ENCODE data around the gene MSL2.
A peak's percentile ranks its signal among the peaks of the same experiment; 100 is the strongest.
"Not testable (repeated sequence)": the region's sequence is repeated elsewhere in the genome, so short reads cannot be mapped to it uniquely, and the experiment has no call there.

Gene MSL2, protein sequence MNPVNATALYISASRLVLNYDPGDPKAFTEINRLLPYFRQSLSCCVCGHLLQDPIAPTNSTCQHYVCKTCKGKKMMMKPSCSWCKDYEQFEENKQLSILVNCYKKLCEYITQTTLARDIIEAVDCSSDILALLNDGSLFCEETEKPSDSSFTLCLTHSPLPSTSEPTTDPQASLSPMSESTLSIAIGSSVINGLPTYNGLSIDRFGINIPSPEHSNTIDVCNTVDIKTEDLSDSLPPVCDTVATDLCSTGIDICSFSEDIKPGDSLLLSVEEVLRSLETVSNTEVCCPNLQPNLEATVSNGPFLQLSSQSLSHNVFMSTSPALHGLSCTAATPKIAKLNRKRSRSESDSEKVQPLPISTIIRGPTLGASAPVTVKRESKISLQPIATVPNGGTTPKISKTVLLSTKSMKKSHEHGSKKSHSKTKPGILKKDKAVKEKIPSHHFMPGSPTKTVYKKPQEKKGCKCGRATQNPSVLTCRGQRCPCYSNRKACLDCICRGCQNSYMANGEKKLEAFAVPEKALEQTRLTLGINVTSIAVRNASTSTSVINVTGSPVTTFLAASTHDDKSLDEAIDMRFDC

DNA sequence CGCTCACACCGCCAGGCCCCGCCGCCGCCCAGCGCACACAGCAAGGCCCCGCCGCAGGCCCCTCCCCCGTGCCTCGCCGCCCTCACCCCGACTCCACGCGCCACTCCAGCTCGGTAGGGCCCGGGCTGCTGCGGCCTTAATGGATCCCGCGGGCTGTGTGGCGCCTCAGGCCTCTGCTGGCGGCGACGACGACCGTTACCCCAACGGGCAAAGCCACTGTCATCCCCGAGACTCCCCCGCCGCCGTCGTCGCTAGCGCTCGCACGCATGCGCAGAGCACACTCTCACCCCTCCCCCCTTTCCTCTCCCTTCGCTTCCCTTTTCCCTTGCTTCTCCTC is at the start of gene MSL2:
Gene MSL2, minus strand, starts transcription at position 272 of the 337 bp plus-strand sequence. CDS start 1,222 bp downstream, outside the sequence.
- FAIRE-seq (no peak), DNase-seq (ENCODE audit: insufficient read length, low spot score) (no peak)
- peak; percentile 75 for TF ChIP-seq POLR2A (IDR thresholded peaks at IDR 0.05; ENCODE audit: low read depth, low read length)

GRCh38 chr3:136245691-136246090 is 49.6 kb upstream of the MSL2 start:
- no peak for TF ChIP-seq POLR2A (IDR thresholded peaks at IDR 0.05; ENCODE audit: low read depth, low read length)
- no peak for DNase-seq (ENCODE audit: insufficient read length, low spot score)
- FAIRE-seq, result no peak

GRCh38 chr3:136239094-136239493 is 43.0 kb upstream of the MSL2 start:
- DNase-seq (ENCODE audit: insufficient read length, low spot score) (no peak), FAIRE-seq (no peak)
- TF ChIP-seq POLR2A (IDR thresholded peaks at IDR 0.05; ENCODE audit: low read depth, low read length), result no peak

DNA sequence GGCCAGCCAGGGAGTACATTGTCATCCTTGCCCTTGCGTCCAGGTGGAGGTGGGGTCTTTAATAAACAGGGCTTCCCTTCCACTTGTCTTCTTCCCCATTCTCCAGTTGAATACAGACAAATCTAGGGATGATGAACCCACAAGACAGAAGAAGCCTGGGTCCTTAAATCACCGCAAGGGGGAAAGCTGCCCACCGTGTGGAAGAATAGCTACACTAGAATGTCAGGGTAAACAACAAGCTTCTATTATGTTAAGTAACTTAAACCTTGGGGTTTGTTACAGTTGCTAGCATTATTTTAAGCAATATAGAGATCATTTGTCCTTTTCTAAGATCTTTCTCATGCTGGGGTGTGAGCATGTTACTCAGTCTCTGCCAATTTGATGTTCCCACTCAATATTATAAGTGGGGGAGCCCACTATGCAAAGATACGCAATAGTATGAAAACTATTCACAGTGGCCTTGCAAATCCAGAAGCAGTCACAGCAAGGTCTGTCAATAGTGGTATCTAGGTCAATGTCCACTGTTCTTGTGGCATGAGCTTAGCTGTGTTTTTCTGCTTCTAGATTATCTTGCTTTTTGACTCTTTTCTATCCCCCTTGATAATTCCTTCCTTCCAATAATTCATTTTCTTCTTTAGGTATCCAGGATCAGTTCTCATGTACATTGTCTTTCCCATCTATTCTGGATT is 42.0 kb upstream of the MSL2 start:
- no peak for FAIRE-seq
- DNase-seq (ENCODE audit: insufficient read length, low spot score), result no peak
- no peak for TF ChIP-seq POLR2A (IDR thresholded peaks at IDR 0.05; ENCODE audit: low read depth, low read length)

DNA sequence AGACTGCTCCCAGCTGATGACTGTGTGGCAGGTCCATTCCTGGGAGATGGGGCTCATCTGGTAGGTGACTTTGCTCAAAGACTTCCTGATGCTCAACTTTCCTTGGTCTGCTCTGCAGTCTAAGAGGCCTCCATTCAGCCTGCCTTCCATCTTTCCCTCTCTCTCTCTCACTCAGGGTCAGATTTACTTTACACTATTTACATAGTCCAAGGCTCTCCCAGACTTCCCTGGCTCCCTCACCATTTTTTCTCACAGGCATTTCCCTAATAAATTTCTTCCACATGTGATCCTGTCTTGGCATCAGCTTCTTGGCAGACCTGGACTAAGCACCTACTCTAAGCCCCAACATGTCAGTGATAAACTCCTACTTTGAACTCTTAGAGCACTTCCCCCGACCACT is 41.0 kb upstream of the MSL2 start:
- FAIRE-seq, result no peak
- no peak for TF ChIP-seq POLR2A (IDR thresholded peaks at IDR 0.05; ENCODE audit: low read depth, low read length)
- no peak for DNase-seq (ENCODE audit: insufficient read length, low spot score)

GRCh38 chr3:136236109-136236508 is 40.0 kb upstream of the MSL2 start:
- no peak for FAIRE-seq
- no peak for DNase-seq (ENCODE audit: insufficient read length, low spot score)
- no peak for TF ChIP-seq POLR2A (IDR thresholded peaks at IDR 0.05; ENCODE audit: low read depth, low read length)

GRCh38 chr3:136235545-136235944 is 39.4 kb upstream of the MSL2 start:
- no peak for TF ChIP-seq POLR2A (IDR thresholded peaks at IDR 0.05; ENCODE audit: low read depth, low read length)
- FAIRE-seq, result no peak
- DNase-seq (ENCODE audit: insufficient read length, low spot score), result no peak

DNA sequence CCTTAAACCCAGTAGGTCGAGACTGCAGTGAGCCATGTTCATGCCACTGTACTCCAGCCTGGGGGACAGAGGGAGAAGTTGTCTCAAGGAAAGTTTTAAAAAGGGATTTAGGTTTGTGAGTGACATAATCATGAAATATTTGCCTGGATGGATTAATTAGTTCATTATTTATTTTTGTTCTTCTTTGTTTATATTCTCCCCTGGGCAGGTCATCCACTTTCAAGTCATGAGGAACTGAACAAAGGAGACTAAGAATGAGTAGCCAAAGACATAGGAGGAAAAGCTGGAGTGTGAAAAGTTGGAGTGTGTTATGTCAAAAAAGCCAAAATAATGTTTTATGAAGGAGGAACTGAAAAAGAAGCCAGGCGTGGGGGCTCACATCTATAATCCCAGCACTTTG is 36.3 kb upstream of the MSL2 start:
- no peak for TF ChIP-seq POLR2A (IDR thresholded peaks at IDR 0.05; ENCODE audit: low read depth, low read length)
- FAIRE-seq (no peak), DNase-seq (ENCODE audit: insufficient read length, low spot score) (no peak)

DNA sequence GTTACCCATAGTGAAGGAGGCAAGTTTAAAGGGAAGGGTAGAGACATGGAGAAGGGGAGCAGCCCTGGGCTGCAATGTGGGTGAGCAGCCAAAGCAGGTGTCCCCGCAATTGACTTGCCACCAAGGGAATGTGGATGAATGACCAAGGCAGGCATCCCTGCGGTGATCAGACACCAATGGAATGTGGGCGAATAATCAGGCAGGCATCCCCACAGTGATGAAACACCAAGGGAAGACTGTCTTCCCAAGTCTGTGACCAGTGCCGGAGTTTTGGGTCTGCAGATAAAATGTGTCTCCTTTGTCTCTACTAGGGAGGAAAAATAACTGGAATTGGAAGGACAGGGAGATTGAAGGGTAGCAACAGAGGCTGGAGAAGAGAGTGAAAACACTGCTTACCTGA is 26.6 kb upstream of the MSL2 start:
- not testable (repeated sequence) for DNase-seq (ENCODE audit: insufficient read length, low spot score); FAIRE-seq

DNA sequence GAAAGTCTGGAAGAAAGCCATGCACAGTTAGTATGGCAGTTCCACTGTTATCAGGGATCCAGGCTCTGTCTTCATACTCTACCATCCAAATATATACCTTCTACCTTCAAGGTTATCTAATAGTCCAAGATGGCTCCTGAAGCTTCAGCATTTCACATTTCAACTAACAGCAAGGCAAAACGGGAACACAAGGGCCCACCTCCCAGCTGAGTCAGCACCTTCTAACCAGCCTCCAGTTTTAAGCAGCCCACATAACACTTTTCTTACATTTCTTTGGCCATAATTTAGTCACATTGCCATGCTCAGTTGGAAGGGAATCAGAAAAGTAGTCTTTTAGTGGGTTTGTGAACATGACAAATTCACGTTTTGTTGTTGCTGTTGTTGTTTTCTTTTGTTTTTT is 15.4 kb upstream of the MSL2 start:
- DNase-seq (ENCODE audit: insufficient read length, low spot score) (no peak), FAIRE-seq (no peak)
- no peak for TF ChIP-seq POLR2A (IDR thresholded peaks at IDR 0.05; ENCODE audit: low read depth, low read length)

GRCh38 chr3:136209921-136210320 is 13.8 kb upstream of the MSL2 start:
- DNase-seq (ENCODE audit: insufficient read length, low spot score), result peak; percentile 42
- TF ChIP-seq POLR2A (IDR thresholded peaks at IDR 0.05; ENCODE audit: low read depth, low read length), result no peak
- FAIRE-seq, result peak; percentile 48

- no peak for TF ChIP-seq POLR2A (IDR thresholded peaks at IDR 0.05; ENCODE audit: low read depth, low read length)
- DNase-seq (ENCODE audit: insufficient read length, low spot score) (no peak), FAIRE-seq (no peak)
These were observed 11.5 kb upstream of the MSL2 start for GRCh38 chr3:136207489-136208115.

DNA sequence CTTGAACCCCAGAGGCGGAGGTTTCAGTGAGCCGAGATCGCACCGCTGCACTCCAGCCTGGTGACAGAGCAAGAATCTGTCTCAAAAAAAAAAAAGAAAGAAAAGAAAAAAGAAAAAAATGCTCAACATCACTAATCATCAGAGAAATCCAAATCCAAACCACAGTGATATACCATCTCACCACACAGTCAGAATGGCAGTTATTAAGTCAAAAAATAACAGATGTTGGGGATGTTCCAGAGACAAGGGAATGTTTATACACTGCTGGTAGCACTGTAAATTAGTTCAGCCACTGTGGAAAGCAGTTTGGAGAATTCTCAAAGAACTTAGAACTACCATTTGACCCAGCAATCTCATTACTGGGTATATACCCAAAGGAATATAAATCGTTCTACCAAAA is 3.1 kb upstream of the MSL2 start:
- not testable (repeated sequence) for FAIRE-seq; DNase-seq (ENCODE audit: insufficient read length, low spot score)

- not testable (repeated sequence) for DNase-seq (ENCODE audit: insufficient read length, low spot score); FAIRE-seq
These were observed 2.4 kb upstream of the MSL2 start for GRCh38 chr3:136198462-136199078.

All from H54 (cell line).